ENCODE data around the gene PRR14L. TPM values are rescaled to one million over a fixed set of nuclear protein-coding genes. Genes with fewer than 3 reads are reported as not detected.

PRR14L gene
- total and polyA plus RNA-seq, 2 donors (not counting 3 experiments of a cell fraction or from before 2014, with no cell fraction given), result 13.1 to 53.8 TPM

DNA sequence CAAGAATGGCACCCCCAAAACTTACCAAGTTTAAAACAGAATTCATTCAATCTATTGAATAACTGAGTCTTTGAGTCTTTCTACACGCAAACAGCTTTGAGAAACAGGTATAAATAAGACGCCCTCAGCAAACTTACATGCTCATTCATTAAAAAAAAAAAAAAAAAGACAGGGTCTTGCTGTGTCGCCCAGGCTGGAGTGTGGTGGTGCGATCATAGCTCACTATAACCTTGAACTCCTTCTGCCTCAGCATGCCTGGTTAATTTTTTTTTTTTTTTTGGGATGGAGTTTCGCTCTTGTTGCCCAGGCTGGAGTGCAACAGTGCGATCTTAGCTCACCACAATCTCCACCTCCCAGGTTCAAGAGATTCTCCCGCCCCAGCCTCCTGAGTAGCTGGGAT is 6.1 kb downstream of the PRR14L start:
- H4K20me1 ChIP-seq (replicated peaks; ENCODE audit: control insufficient read depth, extremely low read depth, insufficient read depth, low read length), result no peaks in the 10 kb centered on the region
- DNase-seq (ENCODE audit: low read depth, low spot score), result no peak
- H2AFZ ChIP-seq (ENCODE audit: low read depth, low read length), result no peak overlapping the region
- no peak overlapping the region for H3K4me3 ChIP-seq (replicated peaks in 1 of 3; ENCODE audit: insufficient read depth in 1 of 3, low read depth in 1 of 3, low read length in 3 of 3)
- H3K27me3 ChIP-seq (ENCODE audit: control insufficient read depth in 2 of 2, insufficient read depth in 2 of 2, low read length in 2 of 2), result no peaks in the 10 kb centered on the region
- peaks cover 76% of the 10 kb centered on the region for H3K79me2 ChIP-seq (ENCODE audit: control insufficient read depth, insufficient read depth, low read length)
- intact Hi-C loops (cut with micrococcal nuclease) (no loop called here), dilution Hi-C loops (cut with MboI; ENCODE audit: extremely low pct_ligation_motif_present, low sequenced_read_pairs) (no loop called here)
- H3K4me1 ChIP-seq (ENCODE audit: control insufficient read depth, extremely low read depth, insufficient read depth, low read length), result peaks cover 12% of the 10 kb centered on the region
- H3K27ac ChIP-seq (ENCODE audit: insufficient read depth, low read depth, low read length), result no peak overlapping the region
- ChIA-PET CTCF (interaction anchor here (2.0 kb wide), 1 partner anchor 78 kb away, joined by 5 read pairs; no protein-coding TSS in a partner anchor), POLR2A (interaction anchor here (0.7 kb wide), 1 partner anchor 179 kb away, joined by 3 read pairs; no protein-coding TSS in a partner anchor)
- no peak overlapping the region for H3K9ac ChIP-seq (replicated peaks; ENCODE audit: extremely low read depth, insufficient read depth, low read length)
- BruUV-seq (replicated peaks), result no TSS peak
- H3K36me3 ChIP-seq (ENCODE audit: control insufficient read depth in 2 of 2, extremely low read depth in 1 of 2, insufficient read depth in 2 of 2, low read length in 2 of 2), result peaks cover 0 to 5% of the 10 kb centered on the region in 2 experiments
- H3K9me3 ChIP-seq (replicated peaks; ENCODE audit: control insufficient read depth, insufficient read depth, low read length), result no peaks in the 10 kb centered on the region
- no peaks in the 10 kb centered on the region for H3K9me1 ChIP-seq (replicated peaks; ENCODE audit: control insufficient read depth, extremely low read depth, insufficient read depth, low read length)
- no peak overlapping the region for H3K4me2 ChIP-seq (ENCODE audit: insufficient read depth, low read length)
- no peak for FAIRE-seq
- TF ChIP-seq, protein P1, sequence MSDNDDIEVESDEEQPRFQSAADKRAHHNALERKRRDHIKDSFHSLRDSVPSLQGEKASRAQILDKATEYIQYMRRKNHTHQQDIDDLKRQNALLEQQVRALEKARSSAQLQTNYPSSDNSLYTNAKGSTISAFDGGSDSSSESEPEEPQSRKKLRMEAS (IDR thresholded peaks at IDR 0.05; ENCODE audit: insufficient read depth, insufficient read length), result no peak
- TF ChIP-seq MYC (IDR thresholded peaks at IDR 0.05; ENCODE audit: low read depth, low read length) (no peak), POLR2A (IDR thresholded peaks at IDR 0.05; ENCODE audit: low read depth, low read length) (no peak), GATA2 (IDR thresholded peaks at IDR 0.05; ENCODE audit: insufficient read depth, insufficient read length, low read depth, low read length) (no peak), POLR2AphosphoS5 (IDR thresholded peaks at IDR 0.05; ENCODE audit: insufficient read depth, low read depth, low read length) (no peak), JUN (IDR thresholded peaks at IDR 0.05; ENCODE audit: borderline replicate concordance, insufficient read depth, insufficient read length, low read depth) (no peak), FOS (IDR thresholded peaks at IDR 0.05; ENCODE audit: borderline replicate concordance, insufficient read depth, low read length) (no peak), EZH2 (IDR thresholded peaks at IDR 0.05; ENCODE audit: borderline replicate concordance, low read depth, low read length, severe bottlenecking) (no peak)
- TF ChIP-seq, protein P2, sequence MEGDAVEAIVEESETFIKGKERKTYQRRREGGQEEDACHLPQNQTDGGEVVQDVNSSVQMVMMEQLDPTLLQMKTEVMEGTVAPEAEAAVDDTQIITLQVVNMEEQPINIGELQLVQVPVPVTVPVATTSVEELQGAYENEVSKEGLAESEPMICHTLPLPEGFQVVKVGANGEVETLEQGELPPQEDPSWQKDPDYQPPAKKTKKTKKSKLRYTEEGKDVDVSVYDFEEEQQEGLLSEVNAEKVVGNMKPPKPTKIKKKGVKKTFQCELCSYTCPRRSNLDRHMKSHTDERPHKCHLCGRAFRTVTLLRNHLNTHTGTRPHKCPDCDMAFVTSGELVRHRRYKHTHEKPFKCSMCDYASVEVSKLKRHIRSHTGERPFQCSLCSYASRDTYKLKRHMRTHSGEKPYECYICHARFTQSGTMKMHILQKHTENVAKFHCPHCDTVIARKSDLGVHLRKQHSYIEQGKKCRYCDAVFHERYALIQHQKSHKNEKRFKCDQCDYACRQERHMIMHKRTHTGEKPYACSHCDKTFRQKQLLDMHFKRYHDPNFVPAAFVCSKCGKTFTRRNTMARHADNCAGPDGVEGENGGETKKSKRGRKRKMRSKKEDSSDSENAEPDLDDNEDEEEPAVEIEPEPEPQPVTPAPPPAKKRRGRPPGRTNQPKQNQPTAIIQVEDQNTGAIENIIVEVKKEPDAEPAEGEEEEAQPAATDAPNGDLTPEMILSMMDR (IDR thresholded peaks at IDR 0.05; ENCODE audit: extremely low read depth in 1 of 2, insufficient read depth in 1 of 2, low read depth in 1 of 2, low read length in 2 of 2), result no peak

Data from endothelial cell of umbilical vein (primary cell).